AG08396 (cell line): Measurements from ENCODE around the gene CD69.

ENCODE experiments used
- DNase-seq: peaks from one replicate; pipeline ENCODE4 v3.0.0; 2012; ENCODE audit warnings: low spot score, mixed read lengths

Gene CD69

GRCh38 chr12:9760699-9761418, at the start of gene CD69:
Gene CD69, minus strand, starts transcription at chr12:9760901. Its CDS starts 81 bp downstream, at chr12:9760820.
- DNase-seq, result no peak

GRCh38 chr12:9809866-9810265, 49.2 kb upstream of the CD69 start:
- DNase-seq, result no peak

DNA sequence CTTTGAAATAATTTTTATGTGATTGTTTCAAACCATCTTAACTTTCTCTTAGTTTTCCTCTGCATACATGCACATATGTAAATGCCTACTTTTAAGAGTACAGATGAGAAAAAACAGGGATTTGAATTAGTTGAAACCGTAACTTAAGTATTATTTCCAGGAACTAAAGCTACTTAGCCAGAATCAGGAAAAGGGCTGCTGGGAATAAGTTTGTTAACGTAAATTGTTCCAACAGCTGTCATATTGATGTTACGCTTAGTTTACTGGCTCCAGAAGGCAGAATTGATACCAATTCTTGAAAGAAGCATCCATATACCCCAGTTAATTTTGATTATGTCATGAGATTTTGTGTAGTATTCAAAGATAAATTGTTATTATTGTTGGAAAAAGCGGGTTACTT, 48.6 kb upstream of the CD69 start:
- no peak for DNase-seq

- no peak for DNase-seq
Observed at GRCh38 chr12:9808504-9808903, 47.8 kb upstream of the CD69 start.

- DNase-seq, result no peak
Observed at GRCh38 chr12:9806714-9807113, 46.0 kb upstream of the CD69 start.

DNA sequence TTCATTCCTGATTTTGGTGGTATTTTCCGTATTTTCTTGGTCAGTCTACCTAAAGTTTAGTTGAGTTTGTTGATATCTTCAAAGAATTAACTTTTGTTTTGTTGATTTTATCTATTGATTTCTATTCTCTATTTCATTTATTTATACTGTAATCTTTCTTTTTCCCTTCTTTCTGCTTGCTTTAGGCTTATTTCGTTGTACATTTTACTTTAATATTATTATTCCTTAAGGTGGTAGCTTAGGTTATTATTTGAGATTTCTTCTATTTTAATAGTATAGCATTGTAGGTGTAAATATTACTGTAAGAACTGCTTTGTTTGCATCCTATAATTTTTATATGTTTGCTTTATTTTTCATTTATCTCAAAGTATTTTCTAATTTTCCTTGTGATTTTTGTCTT, 45.2 kb upstream of the CD69 start:
- no peak for DNase-seq

- no peak for DNase-seq
Observed at GRCh38 chr12:9799961-9800360, 39.3 kb upstream of the CD69 start.

- DNase-seq, result peak; percentile 28
Observed at GRCh38 chr12:9797722-9798619, 37.3 kb upstream of the CD69 start.

DNA sequence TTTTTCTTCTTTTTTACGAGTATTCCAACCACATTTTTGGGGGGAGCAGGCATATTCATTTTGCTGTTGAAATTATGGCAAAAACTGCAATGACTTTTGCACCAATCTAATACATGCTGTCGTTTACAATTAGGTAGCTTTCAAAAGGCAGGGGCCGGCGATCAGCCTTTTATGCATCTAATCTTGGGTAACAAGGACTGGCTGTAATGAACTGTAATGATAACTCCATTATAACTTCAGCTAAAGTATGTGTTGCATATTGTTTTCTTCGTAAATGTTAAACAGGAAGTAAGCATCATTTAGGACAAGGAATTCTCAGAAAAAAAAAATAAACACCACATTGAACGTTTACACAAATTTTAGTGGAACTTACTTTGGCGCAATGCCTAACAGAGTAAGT, 36.3 kb upstream of the CD69 start:
- DNase-seq, result no peak

- DNase-seq, result no peak
Observed at GRCh38 chr12:9796346-9796745, 35.6 kb upstream of the CD69 start.

DNA sequence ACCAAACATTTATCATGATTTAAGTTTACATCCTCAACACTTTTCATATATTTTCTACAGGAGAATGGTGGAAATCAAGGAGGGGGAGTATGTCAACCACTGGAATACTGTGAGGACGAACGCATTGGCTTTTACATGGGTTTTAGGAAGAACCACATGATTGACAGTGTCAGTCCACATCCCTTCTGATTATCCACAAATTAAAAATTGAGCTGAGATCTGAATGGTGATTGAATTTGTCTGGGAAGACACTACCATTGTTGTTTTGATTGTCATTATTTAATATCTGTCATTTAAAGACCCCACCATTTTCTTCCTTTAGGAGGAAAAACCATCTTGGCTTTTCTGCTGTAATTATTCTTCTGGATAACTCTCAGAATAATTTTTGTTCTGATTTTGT, 35.2 kb upstream of the CD69 start:
- no peak for DNase-seq

- DNase-seq, result no peak
Observed at GRCh38 chr12:9794484-9795093, 33.9 kb upstream of the CD69 start.

- DNase-seq, result no peak
Observed at GRCh38 chr12:9793779-9794395, 33.2 kb upstream of the CD69 start.

GRCh38 chr12:9792961-9793617, 32.4 kb upstream of the CD69 start:
- peak; percentile 22 for DNase-seq

DNA sequence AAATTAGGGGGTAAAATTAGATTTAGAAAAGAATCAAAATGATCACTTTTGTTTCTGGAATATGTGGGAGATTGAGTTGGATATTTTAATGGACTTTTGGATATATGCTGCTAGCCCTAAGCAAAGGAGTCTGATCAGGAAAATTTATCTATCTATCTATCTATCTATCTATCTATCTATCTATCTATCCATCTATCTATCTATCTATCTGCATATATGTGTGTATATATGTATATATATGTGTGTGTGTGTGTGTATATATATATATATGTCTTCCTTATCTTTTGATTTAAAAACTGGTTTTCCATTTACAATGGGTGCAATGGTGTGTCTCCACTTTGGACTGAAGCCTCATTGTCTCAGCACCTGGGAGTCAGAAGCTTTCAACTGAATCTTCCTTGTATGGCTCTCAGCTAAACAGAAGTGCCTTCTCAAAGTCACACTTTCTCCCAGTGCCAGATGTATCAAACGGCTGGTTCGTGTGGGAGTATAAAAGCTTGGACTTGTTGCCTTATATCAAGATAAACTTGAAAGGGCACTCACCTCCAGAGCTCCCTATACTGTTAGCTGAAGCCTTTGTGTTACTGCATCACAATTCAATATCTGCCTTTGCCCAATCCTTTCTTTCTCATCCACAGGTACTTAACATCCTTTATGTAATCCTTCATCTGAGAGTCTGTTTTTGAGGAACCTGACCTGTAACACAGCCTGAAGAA, 31.6 kb upstream of the CD69 start:
- DNase-seq, result no peak

GRCh38 chr12:9786726-9787717, 26.3 kb upstream of the CD69 start:
- DNase-seq, result no peak

DNA sequence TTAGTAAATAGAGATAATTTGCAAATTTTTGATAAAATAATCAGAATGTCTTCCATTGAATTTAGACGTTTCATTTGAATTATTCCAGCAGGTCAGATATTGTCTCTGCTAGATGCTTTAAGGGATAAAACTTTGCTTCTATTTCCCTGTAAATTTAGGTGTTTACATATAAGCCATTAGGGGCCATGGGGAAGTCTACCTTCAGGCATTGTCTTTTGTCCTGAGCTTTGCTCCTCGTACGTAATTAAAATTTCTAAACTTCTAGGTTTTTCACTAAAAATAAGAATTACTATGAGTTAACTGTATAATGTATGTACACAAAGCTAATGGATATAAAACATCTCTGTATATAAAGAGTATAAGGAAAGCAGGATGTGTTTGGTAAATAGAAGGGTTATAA, 24.1 kb upstream of the CD69 start:
- no peak for DNase-seq

DNA sequence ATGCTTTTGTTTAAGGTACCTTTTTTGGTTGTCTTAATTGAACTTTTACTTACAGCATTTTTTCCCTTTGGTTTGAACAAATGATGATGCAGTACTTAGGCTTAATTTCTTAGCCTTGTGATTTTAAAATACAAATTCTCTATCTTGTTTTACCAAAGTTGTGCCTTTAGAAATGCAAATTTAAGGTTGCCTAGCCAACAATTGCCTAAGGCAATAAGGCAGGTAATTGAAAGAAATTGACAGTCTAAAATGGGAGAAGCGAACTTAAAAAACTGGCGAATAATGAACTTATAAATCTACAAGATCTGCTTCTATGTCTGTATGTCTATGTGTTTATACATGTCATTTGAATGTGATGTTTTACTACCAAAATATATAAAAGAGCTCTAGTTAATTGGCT, 23.6 kb upstream of the CD69 start:
- no peak for DNase-seq

DNA sequence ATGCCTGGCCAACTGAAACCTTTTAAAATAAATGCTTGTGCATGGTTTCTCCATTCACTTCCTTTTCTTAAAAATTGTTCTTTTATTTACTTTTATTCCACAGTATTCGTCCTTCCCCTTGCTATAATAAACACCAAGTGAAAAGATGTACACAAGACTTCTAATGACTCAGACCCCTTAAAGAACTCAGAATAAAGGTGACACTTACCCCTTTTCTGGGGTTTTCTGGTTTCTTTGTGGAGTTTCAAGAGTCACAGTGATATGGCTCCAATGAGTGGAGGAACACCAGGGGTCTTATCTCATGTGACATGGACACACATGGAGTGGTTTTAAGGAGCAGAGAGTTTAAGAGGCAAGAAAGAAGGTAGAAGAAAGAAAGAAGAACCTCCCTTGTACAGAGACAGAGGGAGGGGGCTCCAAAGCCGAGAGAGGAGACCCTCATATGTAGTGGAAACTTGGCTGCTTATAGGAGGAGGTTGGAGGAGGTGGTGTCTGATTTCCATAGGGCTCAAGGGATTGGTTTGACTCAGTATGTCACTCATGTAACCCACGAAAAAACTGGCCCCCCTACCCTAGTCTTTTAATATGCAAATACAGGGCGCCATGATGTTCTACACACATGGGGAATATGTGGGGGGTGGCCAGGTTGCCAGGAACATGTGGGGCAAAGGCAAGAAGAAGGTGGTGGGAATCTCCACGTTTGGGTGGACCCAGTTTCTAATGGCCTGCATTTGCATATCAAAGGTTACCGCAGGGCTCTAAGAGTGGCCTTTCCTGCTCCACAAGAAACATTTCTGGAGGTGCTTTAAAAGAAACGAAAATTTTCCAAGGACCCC, 22.1 kb upstream of the CD69 start:
- DNase-seq, result no peak
